Breast epithelium (tissue), 4 donors: Measurements from ENCODE around the gene DCANP1. TPM values are rescaled to one million over a fixed set of nuclear protein-coding genes. Genes with fewer than 3 reads are reported as not detected.
"Not testable (repeated sequence)": the region's sequence is repeated elsewhere in the genome, so short reads cannot be mapped to it uniquely, and the experiment has no call there.

Experiments used
- DNase-seq, 2 donors: peaks; one replicate each; pipeline ENCODE4 v3.0.0-alpha.2; 2019; ENCODE audit warnings: low spot score in 2 of 2
- H3K27ac ChIP-seq, 2 donors: fragments of 200-600 bp; sonication (generic) in 1 of 2; one replicate each; pipeline ENCODE4 v1.5.1; 2016 to 2019; ENCODE audit warnings: mild to moderate bottlenecking in 1 of 2
- H3K27me3 ChIP-seq, 2 donors: fragments of 200-600 bp; sonication (generic) in 1 of 2; one replicate each; pipeline versions ENCODE4 v1.5.1 to v1.6.0; 2017 to 2019; ENCODE audit warnings: control low read depth in 1 of 2, mild to moderate bottlenecking in 1 of 2
- H3K36me3 ChIP-seq: fragments of 200-600 bp; one replicate; pipeline ENCODE4 v1.5.1; 2019
- H3K4me1 ChIP-seq, 2 donors: fragments of 200-600 bp; sonication (generic); one replicate each; pipeline ENCODE4 v1.5.1; 2016 to 2019; ENCODE audit warnings: control low read depth in 1 of 2
- H3K4me3 ChIP-seq, 3 donors: fragments of 200-600 bp; sonication (generic); 1 replicate in 2 of 3; 2 replicates in 1 of 3; pipeline ENCODE4 v1.5.1; 2016 to 2019; ENCODE audit warnings: mild to moderate bottlenecking in 3 of 3, moderate library complexity in 2 of 3
- H3K9me3 ChIP-seq, 2 donors: fragments of 200-600 bp; sonication (generic) in 1 of 2; one replicate each; pipeline ENCODE4 v1.5.1; 2016 to 2019; ENCODE audit warnings: control low read depth in 1 of 2
- CTCF ChIP-seq, 3 donors: fragments of 450-650 bp; IDR thresholded peaks; one replicate each; pipeline ENCODE4 v1.5.1; 2016 to 2017; ENCODE audit warnings: antibody characterized with exemption in 3 of 3, mild to moderate bottlenecking in 3 of 3, moderate library complexity in 3 of 3
- POLR2A ChIP-seq: fragments of 450-650 bp; IDR thresholded peaks from one replicate; pipeline ENCODE4 v1.6.1; 2016; ENCODE audit warnings: antibody characterized with exemption, mild to moderate bottlenecking, moderate library complexity
- POLR2AphosphoS5 ChIP-seq, 3 donors: sonication (generic); formaldehyde crosslinking; IDR thresholded peaks; one replicate each; pipeline ENCODE4 v1.6.1; 2017; ENCODE audit warnings: antibody characterized with exemption in 3 of 3
- intact Hi-C: fragments of 100-400 bp; cut with DNase I; formaldehyde crosslinking; loops from one replicate; pipeline ENCODE4 v1.15.1; 2023; ENCODE audit warnings: low total_unique reads
- total RNA-seq, 3 donors: library from RNA; depleted of rRNA; stranded (reverse); fragments of >200 nt; gene quantifications; one replicate each; pipeline ENCODE4 v1.1.0, GENCODE V29; 2016

Gene DCANP1, protein sequence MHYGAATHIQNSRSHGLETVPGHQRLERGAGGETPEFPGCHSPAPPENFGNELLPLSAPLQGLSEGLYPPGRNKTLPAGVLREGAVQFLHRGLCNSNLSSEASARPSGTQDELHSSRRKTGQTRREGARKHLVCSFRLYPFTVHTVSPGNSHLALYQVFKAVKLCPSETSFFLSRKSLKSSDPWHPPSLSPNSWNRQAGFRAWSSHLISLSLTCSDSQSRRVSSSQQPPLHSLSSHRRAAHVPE
- not detected for total RNA-seq

DNA sequence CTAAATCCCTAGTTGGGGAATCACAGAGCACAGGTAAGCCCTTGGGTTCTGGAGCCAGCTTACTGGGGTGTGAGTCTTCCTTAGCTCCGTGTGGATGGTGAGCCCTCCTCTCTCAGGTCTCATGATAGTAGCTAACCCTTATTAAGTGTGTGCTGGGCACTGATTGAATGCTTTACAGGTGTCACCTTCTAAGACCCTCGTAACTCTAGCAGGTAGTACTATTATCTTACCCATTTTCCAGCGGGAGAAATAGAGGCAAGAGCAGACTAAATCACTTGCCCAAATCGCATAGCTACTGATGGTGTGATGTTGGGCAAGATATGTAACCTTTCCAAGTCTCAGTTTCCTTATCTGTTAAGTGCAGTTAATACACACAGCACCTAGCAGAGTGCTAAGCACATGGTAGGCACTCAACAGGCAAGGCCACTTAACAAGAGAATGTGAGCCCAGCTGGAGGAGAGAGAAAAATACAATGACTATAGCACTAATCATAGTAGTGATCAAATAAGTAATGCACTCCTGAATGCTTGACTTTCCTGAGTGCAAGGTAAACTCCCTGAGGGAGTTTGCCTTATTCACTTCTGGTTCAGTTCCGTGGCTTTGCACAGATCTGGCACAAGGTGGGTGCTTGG lies at the start of gene DCANP1:
DCANP1 (minus strand) TSS at position 51 of the 632 bp plus-strand sequence. CDS start 240 bp downstream, outside the sequence.
- no peak for DNase-seq
- H3K9me3 ChIP-seq = no peaks in the 10 kb centered on the region
- intact Hi-C loops = no loop called here
- H3K27ac ChIP-seq = no peak within 1 kb of the TSS
- no peaks in the 10 kb centered on the region for H3K36me3 ChIP-seq
- no peaks in the 10 kb centered on the region for H3K4me1 ChIP-seq
- H3K4me3 ChIP-seq = no peak within 1 kb of the TSS
- H3K27me3 ChIP-seq = no peaks in the 10 kb centered on the region
- TF ChIP-seq CTCF (IDR thresholded peaks at IDR 0.05) = no peak
- no peak for TF ChIP-seq POLR2AphosphoS5 (IDR thresholded peaks at IDR 0.05)
- no peak for TF ChIP-seq POLR2A

- H3K27me3 ChIP-seq, H3K4me3 ChIP-seq, H3K4me1 ChIP-seq, H3K9me3 ChIP-seq, intact Hi-C loops, DNase-seq, H3K36me3 ChIP-seq: not testable (repeated sequence)
- peak overlapping the region in 1 of 2 donors; percentile 84 for H3K27ac ChIP-seq
Observed at GRCh38 chr5:135495531-135495930, 48.4 kb upstream of the DCANP1 start.

DNA sequence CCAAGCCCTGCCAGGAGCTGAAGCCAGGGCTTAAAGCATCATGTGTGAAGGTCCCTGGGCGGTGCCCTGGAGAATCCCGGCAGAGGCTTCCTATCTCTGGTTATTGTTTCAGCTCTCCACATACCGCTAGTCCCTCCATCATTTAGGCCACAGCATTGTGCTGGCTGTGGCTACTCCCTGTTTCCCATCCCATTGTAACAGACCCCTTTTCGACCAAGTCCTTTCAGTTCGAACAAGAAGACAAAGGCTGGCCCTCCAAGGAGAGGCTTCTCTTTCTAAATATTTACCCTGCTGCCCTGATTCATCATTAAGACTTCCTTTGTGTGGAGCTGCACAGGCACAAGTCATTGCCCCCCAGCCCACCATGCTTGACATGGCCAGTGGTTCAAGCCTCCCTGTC lies 47.0 kb upstream of the DCANP1 start:
- Histone ChIP-seq H3K27me3 (peaks cover 0 to 1% of the 10 kb centered on the region in 2 donors), H3K4me1 (no peaks in the 10 kb centered on the region), H3K4me3 (no peak overlapping the region), H3K36me3 (no peaks in the 10 kb centered on the region), H3K27ac (peak overlapping the region; percentile 75 to 84), H3K9me3 (no peaks in the 10 kb centered on the region)
- TF ChIP-seq CTCF (IDR thresholded peaks at IDR 0.05) = no peak
- no peak for TF ChIP-seq POLR2A
- no peak for DNase-seq
- intact Hi-C loops = loop anchor here (1.0 kb wide), 1 partner anchor 31 kb away; no protein-coding TSS in a partner anchor

DNA sequence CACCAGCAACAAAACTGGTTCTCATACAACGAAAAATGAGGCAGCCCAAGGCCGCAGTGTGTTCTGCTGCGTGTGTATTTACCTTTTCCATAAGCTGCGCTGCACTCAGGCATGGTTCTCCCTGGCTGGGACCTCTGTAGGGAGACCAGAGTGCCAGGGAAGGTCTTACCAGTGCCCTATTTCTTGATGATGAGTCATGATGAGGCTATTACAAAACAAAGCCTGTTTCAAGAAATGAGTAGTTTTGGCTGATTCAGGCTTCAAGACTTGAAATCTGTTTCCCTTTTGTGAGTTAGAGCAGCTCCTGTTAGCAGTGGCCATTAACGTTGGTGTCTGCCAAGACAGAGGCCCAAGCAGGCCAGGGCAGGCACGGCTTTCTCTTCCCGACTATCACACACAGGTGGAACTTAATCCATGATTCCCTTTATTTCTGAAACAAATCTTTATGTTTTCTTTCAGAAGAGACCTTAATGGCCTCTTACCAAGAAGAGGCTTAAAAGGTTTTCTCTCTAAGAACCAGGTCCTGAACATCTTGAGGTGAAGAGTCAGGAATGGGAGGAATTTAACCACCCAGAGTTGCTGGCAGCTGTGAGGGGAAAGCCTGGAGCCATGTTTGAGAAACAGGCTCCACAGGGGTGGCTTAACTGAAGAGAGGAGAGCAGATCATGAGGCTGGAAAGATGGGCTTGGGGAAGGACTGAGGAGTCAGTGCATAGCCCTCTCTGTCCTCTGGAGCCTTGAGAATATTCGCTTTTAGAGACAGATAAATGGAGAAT lies 46.4 kb upstream of the DCANP1 start:
- no peak for TF ChIP-seq POLR2A
- TF ChIP-seq POLR2AphosphoS5 (IDR thresholded peaks at IDR 0.05) = no peak
- no peaks in the 10 kb centered on the region for H3K4me1 ChIP-seq
- intact Hi-C loops = loop anchor here (1.0 kb wide), 1 partner anchor 32 kb away; no protein-coding TSS in a partner anchor
- peak in 1 of 2 donors; percentile 54 for DNase-seq
- no peaks in the 10 kb centered on the region for H3K9me3 ChIP-seq
- H3K36me3 ChIP-seq = no peaks in the 10 kb centered on the region
- H3K4me3 ChIP-seq = no peak overlapping the region
- H3K27ac ChIP-seq = peak overlapping the region; percentile 75 to 84
- H3K27me3 ChIP-seq = peaks cover 0 to 7% of the 10 kb centered on the region in 2 donors

DNA sequence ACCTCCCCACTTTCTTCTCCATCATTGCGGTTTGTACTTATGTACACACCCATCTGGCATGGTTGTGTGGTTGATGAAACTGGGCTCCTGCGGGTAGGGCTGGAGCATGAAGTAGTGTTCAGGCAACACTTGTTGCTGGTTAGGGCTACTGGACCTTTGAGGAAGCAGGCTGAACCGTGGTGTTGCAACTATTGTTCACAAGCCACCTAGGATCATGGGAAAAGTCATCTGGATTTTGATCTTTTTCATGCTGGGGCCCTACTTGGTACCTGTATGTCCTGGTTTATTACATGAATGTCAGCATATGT lies 45.1 kb upstream of the DCANP1 start:
- peaks cover 0 to 11% of the 10 kb centered on the region in 2 donors for H3K27me3 ChIP-seq
- H3K27ac ChIP-seq = peak overlapping the region in 1 of 2 donors; percentile 84
- H3K4me3 ChIP-seq = no peak overlapping the region
- no peaks in the 10 kb centered on the region for H3K36me3 ChIP-seq
- H3K9me3 ChIP-seq = no peaks in the 10 kb centered on the region
- no peak for DNase-seq
- no peaks in the 10 kb centered on the region for H3K4me1 ChIP-seq
- TF ChIP-seq POLR2A (no peak), CTCF (IDR thresholded peaks at IDR 0.05) (no peak), POLR2AphosphoS5 (IDR thresholded peaks at IDR 0.05) (no peak)
- intact Hi-C loops = no loop called here
